Liver (tissue), 9 donors: ENCODE measurements around the gene MEGF6. TPM values are rescaled to one million over a fixed set of nuclear protein-coding genes. Genes with fewer than 3 reads are reported as not detected.

Source experiments
- DNase-seq: peaks from one replicate; pipeline ENCODE4 v3.0.0-alpha.2; 2017; ENCODE audit warnings: low spot score
- H3K27ac ChIP-seq, 2 donors: one replicate each; pipeline ENCODE4 v1.7.0; 2013; ENCODE audit warnings: inconsistent platforms in 2 of 2, low read length in 2 of 2, control low read depth in 1 of 2, low read depth in 1 of 2, mild to moderate bottlenecking in 1 of 2
- H3K27me3 ChIP-seq, 4 donors: one replicate each; pipeline versions ENCODE4 v1.6.1 to v1.7.0; 2013; ENCODE audit warnings: low read length in 3 of 4, inconsistent platforms in 1 of 4, mild to moderate bottlenecking in 1 of 4, moderate library complexity in 1 of 4; ENCODE audit not compliant: control insufficient read depth in 4 of 4, insufficient read depth in 4 of 4
- H3K36me3 ChIP-seq, 4 donors: one replicate each; pipeline versions ENCODE4 v1.6.1 to v1.7.0; 2013; ENCODE audit warnings: low read length in 3 of 4, mild to moderate bottlenecking in 3 of 4, low read depth in 1 of 4, moderate library complexity in 1 of 4; ENCODE audit not compliant: control insufficient read depth in 4 of 4, insufficient read depth in 3 of 4
- H3K4me1 ChIP-seq, 4 donors: one replicate each; pipeline versions ENCODE4 v1.6.1 to v1.7.0; 2013; ENCODE audit warnings: low read length in 3 of 4, mild to moderate bottlenecking in 3 of 4, moderate library complexity in 1 of 4; ENCODE audit not compliant: control insufficient read depth in 4 of 4, insufficient read depth in 4 of 4
- H3K4me3 ChIP-seq, 3 donors: one replicate each; pipeline versions ENCODE4 v1.6.1 to v1.7.0; 2013; ENCODE audit warnings: low read length in 3 of 3, control low read depth in 1 of 3, low read depth in 1 of 3, mild to moderate bottlenecking in 1 of 3
- H3K9ac ChIP-seq, 2 donors: one replicate each; pipeline ENCODE4 v1.7.0; 2013; ENCODE audit warnings: low read length in 2 of 2, mild to moderate bottlenecking in 2 of 2, moderate library complexity in 2 of 2, control low read depth in 1 of 2, low read depth in 1 of 2
- H3K9me3 ChIP-seq, 4 donors: one replicate each; pipeline versions ENCODE4 v1.6.1 to v1.7.0; 2013; ENCODE audit warnings: low read length in 3 of 4; ENCODE audit not compliant: control insufficient read depth in 4 of 4
- ATF3 ChIP-seq: IDR thresholded peaks from 2 replicates; pipeline ENCODE4 v1.6.1; 2016; ENCODE audit warnings: antibody characterized with exemption
- EGR1 ChIP-seq, 2 donors: IDR thresholded peaks; 2 replicates each; pipeline ENCODE4 v1.6.1; 2016 to 2018; ENCODE audit warnings: antibody characterized with exemption in 2 of 2, low read depth in 2 of 2
- FOXA1 ChIP-seq: IDR thresholded peaks from 2 replicates; pipeline ENCODE4 v1.6.1; 2016; ENCODE audit warnings: antibody characterized with exemption
- FOXA2 ChIP-seq: IDR thresholded peaks from 2 replicates; pipeline ENCODE4 v1.6.1; 2016; ENCODE audit warnings: antibody characterized with exemption
- GABPA ChIP-seq, 2 donors: IDR thresholded peaks in 1 of 2; conservative IDR thresholded peaks in 1 of 2; 2 replicates each; pipeline ENCODE4 v1.6.1; 2016; ENCODE audit warnings: antibody characterized with exemption in 2 of 2, mild to moderate bottlenecking in 1 of 2, moderate library complexity in 1 of 2
- HNF4A ChIP-seq, 2 donors: conservative IDR thresholded peaks; 2 replicates each; pipeline ENCODE4 v1.6.1; 2016; ENCODE audit warnings: antibody characterized with exemption in 2 of 2, mild to moderate bottlenecking in 2 of 2
- HNF4G ChIP-seq: IDR thresholded peaks from 2 replicates; pipeline ENCODE4 v1.6.1; 2016; ENCODE audit warnings: antibody characterized with exemption
- JUND ChIP-seq, 2 donors: IDR thresholded peaks; 2 replicates each; pipeline ENCODE4 v1.6.1; 2016; ENCODE audit warnings: antibody characterized with exemption in 2 of 2
- MAX ChIP-seq: IDR thresholded peaks from 2 replicates; pipeline ENCODE4 v1.6.1; 2016; ENCODE audit warnings: antibody characterized with exemption
- NR2F2 ChIP-seq: IDR thresholded peaks from 2 replicates; pipeline ENCODE4 v1.6.1; 2016; ENCODE audit warnings: antibody characterized with exemption
- RAD21 ChIP-seq, 2 donors: IDR thresholded peaks; 2 replicates each; pipeline ENCODE4 v1.6.1; 2016; ENCODE audit warnings: antibody characterized with exemption in 2 of 2, mild to moderate bottlenecking in 2 of 2
- RXRA ChIP-seq, 2 donors: IDR thresholded peaks; 2 replicates each; pipeline ENCODE4 v1.6.1; 2017 to 2018; ENCODE audit warnings: antibody characterized with exemption in 2 of 2, mild to moderate bottlenecking in 1 of 2
- SP1 ChIP-seq: IDR thresholded peaks from 2 replicates; pipeline ENCODE4 v1.6.1; 2018; ENCODE audit warnings: antibody characterized with exemption, mild to moderate bottlenecking
- TAF1 ChIP-seq: conservative IDR thresholded peaks from 2 replicates; pipeline ENCODE4 v1.6.1; 2016; ENCODE audit warnings: antibody characterized with exemption, mild to moderate bottlenecking
- YY1 ChIP-seq: IDR thresholded peaks from 2 replicates; pipeline ENCODE4 v1.6.1; 2016; ENCODE audit warnings: antibody characterized with exemption, mild to moderate bottlenecking
- WGBS: extraction: QIAGEN DNeasy Blood & Tissue Kit; methylation state at CpG from one replicate; pipeline ENCODE4 v1.1.7; 2013; 5-methylcytosine and 5-hydroxymethylcytosine counted together
- polyA plus RNA-seq, 2 donors: library from polyadenylated mRNA; stranded (reverse) in 1 of 2; unstranded in 1 of 2; fragments of 200-250 nt in 1 of 2; fragments of >200 nt in 1 of 2; fragmentation: Nextera tagmentation in 1 of 2; extraction: Ambion mirVana in 1 of 2; gene quantifications; one replicate each; pipeline versions ENCODE4 v1.2.1 to v1.2.3, GENCODE V29; 2013 to 2015
- total RNA-seq, 2 donors: library from RNA; depleted of rRNA; stranded (reverse); fragments of >200 nt; gene quantifications; one replicate each; pipeline ENCODE4 v1.2.3, GENCODE V29; 2014
- TF ChIP-seq, protein P1 (sequence below): IDR thresholded peaks from 2 replicates; pipeline ENCODE4 v1.6.1; 2016; ENCODE audit warnings: antibody characterized with exemption, mild to moderate bottlenecking
- TF ChIP-seq, protein P2 (sequence below): IDR thresholded peaks from 2 replicates; pipeline ENCODE4 v1.6.1; 2016; ENCODE audit warnings: antibody characterized with exemption
- TF ChIP-seq, protein P3 (sequence below): fragments of 150-350 bp; IDR thresholded peaks from 2 replicates; pipeline ENCODE4 v1.5.1; 2017; ENCODE audit warnings: improper control_type of control experiment, low read depth, low read length; ENCODE audit not compliant: missing input control
- donor health status: healthy.
- donor health status: healthy.
- donor health status: healthy.
- donor health status: healthy.
- donor health status: healthy.

Gene MEGF6
- total and polyA plus RNA-seq, 4 donors: 1.3 to 11.0 (median 4.0) TPM

- H3K4me1 ChIP-seq: peaks cover 11 to 31% (median 23%) of the 10 kb centered on the region in 4 donors
Observed at GRCh38 chr1:3618881-3619671, 7.8 kb upstream of the MEGF6 start.

GRCh38 chr1:3618531-3618880, 7.2 kb upstream of the MEGF6 start:
- Histone ChIP-seq H3K4me1 (peaks cover 5 to 26% (median 17%) of the 10 kb centered on the region in 4 donors), H3K27ac (no peak overlapping the region), H3K9ac (no peak overlapping the region), H3K36me3 (no peaks in the 10 kb centered on the region), H3K27me3 (no peaks in the 10 kb centered on the region), H3K4me3 (no peak overlapping the region), H3K9me3 (no peaks in the 10 kb centered on the region)
- WGBS: 70% methylated on average over 9 of the region's 9 CpGs
- DNase-seq: no peak
- TF ChIP-seq MAX (no peak), FOXA2 (no peak), NR2F2 (no peak), JUND (IDR thresholded peaks at IDR 0.05) (no peak), TAF1 (no peak), ATF3 (no peak), RXRA (IDR thresholded peaks at IDR 0.05) (no peak), RAD21 (IDR thresholded peaks at IDR 0.05) (no peak), YY1 (no peak), SP1 (no peak), HNF4G (no peak), HNF4A (conservative IDR thresholded peaks at IDR 0.05) (no peak), EGR1 (IDR thresholded peaks at IDR 0.05; ENCODE audit: low read depth in 2 of 2) (no peak), FOXA1 (no peak), GABPA (IDR thresholded peaks at IDR 0.05 in 1 of 2, conservative IDR thresholded peaks at IDR 0.05 in 1 of 2) (no peak)
- TF ChIP-seq, protein P1, sequence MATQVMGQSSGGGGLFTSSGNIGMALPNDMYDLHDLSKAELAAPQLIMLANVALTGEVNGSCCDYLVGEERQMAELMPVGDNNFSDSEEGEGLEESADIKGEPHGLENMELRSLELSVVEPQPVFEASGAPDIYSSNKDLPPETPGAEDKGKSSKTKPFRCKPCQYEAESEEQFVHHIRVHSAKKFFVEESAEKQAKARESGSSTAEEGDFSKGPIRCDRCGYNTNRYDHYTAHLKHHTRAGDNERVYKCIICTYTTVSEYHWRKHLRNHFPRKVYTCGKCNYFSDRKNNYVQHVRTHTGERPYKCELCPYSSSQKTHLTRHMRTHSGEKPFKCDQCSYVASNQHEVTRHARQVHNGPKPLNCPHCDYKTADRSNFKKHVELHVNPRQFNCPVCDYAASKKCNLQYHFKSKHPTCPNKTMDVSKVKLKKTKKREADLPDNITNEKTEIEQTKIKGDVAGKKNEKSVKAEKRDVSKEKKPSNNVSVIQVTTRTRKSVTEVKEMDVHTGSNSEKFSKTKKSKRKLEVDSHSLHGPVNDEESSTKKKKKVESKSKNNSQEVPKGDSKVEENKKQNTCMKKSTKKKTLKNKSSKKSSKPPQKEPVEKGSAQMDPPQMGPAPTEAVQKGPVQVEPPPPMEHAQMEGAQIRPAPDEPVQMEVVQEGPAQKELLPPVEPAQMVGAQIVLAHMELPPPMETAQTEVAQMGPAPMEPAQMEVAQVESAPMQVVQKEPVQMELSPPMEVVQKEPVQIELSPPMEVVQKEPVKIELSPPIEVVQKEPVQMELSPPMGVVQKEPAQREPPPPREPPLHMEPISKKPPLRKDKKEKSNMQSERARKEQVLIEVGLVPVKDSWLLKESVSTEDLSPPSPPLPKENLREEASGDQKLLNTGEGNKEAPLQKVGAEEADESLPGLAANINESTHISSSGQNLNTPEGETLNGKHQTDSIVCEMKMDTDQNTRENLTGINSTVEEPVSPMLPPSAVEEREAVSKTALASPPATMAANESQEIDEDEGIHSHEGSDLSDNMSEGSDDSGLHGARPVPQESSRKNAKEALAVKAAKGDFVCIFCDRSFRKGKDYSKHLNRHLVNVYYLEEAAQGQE: no peak
- TF ChIP-seq, protein P2, sequence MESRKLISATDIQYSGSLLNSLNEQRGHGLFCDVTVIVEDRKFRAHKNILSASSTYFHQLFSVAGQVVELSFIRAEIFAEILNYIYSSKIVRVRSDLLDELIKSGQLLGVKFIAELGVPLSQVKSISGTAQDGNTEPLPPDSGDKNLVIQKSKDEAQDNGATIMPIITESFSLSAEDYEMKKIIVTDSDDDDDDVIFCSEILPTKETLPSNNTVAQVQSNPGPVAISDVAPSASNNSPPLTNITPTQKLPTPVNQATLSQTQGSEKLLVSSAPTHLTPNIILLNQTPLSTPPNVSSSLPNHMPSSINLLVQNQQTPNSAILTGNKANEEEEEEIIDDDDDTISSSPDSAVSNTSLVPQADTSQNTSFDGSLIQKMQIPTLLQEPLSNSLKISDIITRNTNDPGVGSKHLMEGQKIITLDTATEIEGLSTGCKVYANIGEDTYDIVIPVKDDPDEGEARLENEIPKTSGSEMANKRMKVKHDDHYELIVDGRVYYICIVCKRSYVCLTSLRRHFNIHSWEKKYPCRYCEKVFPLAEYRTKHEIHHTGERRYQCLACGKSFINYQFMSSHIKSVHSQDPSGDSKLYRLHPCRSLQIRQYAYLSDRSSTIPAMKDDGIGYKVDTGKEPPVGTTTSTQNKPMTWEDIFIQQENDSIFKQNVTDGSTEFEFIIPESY: no peak
- TF ChIP-seq, protein P3, sequence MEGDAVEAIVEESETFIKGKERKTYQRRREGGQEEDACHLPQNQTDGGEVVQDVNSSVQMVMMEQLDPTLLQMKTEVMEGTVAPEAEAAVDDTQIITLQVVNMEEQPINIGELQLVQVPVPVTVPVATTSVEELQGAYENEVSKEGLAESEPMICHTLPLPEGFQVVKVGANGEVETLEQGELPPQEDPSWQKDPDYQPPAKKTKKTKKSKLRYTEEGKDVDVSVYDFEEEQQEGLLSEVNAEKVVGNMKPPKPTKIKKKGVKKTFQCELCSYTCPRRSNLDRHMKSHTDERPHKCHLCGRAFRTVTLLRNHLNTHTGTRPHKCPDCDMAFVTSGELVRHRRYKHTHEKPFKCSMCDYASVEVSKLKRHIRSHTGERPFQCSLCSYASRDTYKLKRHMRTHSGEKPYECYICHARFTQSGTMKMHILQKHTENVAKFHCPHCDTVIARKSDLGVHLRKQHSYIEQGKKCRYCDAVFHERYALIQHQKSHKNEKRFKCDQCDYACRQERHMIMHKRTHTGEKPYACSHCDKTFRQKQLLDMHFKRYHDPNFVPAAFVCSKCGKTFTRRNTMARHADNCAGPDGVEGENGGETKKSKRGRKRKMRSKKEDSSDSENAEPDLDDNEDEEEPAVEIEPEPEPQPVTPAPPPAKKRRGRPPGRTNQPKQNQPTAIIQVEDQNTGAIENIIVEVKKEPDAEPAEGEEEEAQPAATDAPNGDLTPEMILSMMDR: no peak

More at GRCh38 chr1:3618881-3619671, 7.8 kb upstream of the MEGF6 start:
- no peaks in the 10 kb centered on the region for H3K9me3 ChIP-seq
- no peak overlapping the region for H3K9ac ChIP-seq
- peak; percentile 76 for DNase-seq
- H3K27me3 ChIP-seq: no peaks in the 10 kb centered on the region
- 23% methylated on average over 20 of the region's 21 CpGs for WGBS
- no peak overlapping the region for H3K27ac ChIP-seq
- no peak overlapping the region for H3K4me3 ChIP-seq
- TF ChIP-seq MAX (no peak), RAD21 (IDR thresholded peaks at IDR 0.05) (peak; percentile 84 to 87), HNF4G (no peak)
- TF ChIP-seq, protein P3: peak; percentile 83
- no peaks in the 10 kb centered on the region for H3K36me3 ChIP-seq
